ENCODE data around the gene COCH.

DNA sequence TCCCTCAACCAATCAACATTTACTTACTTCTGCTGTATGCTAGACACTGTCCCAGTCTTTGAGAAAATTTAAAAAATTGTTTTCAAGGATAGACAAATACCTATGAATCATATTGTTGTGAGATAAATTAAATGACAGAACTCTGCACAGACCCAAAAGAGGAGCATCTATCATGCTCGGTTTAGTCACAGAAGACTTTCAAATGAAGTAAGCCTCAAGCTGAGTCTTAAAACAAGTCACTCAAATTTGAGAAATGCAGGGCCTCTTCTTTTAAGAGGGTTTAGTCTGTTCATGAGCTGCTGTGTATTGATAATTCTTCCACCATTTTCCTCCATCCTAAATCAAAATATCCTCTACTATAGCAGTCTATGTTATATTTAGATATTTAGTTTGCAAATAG is 24.4 kb upstream of the COCH start:
- TF ChIP-seq, protein P1, sequence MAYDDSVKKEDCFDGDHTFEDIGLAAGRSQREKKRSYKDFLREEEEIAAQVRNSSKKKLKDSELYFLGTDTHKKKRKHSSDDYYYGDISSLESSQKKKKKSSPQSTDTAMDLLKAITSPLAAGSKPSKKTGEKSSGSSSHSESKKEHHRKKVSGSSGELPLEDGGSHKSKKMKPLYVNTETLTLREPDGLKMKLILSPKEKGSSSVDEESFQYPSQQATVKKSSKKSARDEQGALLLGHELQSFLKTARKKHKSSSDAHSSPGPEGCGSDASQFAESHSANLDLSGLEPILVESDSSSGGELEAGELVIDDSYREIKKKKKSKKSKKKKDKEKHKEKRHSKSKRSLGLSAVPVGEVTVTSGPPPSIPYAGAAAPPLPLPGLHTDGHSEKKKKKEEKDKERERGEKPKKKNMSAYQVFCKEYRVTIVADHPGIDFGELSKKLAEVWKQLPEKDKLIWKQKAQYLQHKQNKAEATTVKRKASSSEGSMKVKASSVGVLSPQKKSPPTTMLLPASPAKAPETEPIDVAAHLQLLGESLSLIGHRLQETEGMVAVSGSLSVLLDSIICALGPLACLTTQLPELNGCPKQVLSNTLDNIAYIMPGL (CRISPR knock-in tag; IDR thresholded peaks at IDR 0.05): no peak
- TF ChIP-seq CBFB (CRISPR knock-in tag; IDR thresholded peaks at IDR 0.05; ENCODE audit: low read depth) (no peak), CREM (CRISPR knock-in tag; IDR thresholded peaks at IDR 0.05) (no peak), IRF2 (CRISPR knock-in tag; IDR thresholded peaks at IDR 0.05; ENCODE audit: borderline replicate concordance, low read depth) (no peak), SP1 (CRISPR knock-in tag; conservative IDR thresholded peaks at IDR 0.05) (no peak)
- TF ChIP-seq, protein P2, sequence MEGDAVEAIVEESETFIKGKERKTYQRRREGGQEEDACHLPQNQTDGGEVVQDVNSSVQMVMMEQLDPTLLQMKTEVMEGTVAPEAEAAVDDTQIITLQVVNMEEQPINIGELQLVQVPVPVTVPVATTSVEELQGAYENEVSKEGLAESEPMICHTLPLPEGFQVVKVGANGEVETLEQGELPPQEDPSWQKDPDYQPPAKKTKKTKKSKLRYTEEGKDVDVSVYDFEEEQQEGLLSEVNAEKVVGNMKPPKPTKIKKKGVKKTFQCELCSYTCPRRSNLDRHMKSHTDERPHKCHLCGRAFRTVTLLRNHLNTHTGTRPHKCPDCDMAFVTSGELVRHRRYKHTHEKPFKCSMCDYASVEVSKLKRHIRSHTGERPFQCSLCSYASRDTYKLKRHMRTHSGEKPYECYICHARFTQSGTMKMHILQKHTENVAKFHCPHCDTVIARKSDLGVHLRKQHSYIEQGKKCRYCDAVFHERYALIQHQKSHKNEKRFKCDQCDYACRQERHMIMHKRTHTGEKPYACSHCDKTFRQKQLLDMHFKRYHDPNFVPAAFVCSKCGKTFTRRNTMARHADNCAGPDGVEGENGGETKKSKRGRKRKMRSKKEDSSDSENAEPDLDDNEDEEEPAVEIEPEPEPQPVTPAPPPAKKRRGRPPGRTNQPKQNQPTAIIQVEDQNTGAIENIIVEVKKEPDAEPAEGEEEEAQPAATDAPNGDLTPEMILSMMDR (IDR thresholded peaks at IDR 0.05): no peak
- TF ChIP-seq, protein P3, sequence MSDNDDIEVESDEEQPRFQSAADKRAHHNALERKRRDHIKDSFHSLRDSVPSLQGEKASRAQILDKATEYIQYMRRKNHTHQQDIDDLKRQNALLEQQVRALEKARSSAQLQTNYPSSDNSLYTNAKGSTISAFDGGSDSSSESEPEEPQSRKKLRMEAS (CRISPR knock-in tag; IDR thresholded peaks at IDR 0.05): no peak

All from WTC11 (cell line).